GM12878 (cell line): Measurements from ENCODE around the gene CREBBP. TPM values are rescaled to one million over a fixed set of nuclear protein-coding genes. Genes with fewer than 3 reads are reported as not detected.
A peak's percentile ranks its signal among the peaks of the same experiment; 100 is the strongest.

Source experiments
- ATAC-seq: fragments of 200-7000 bp; cut with Tn5 transposase; 3 replicates; pipeline ENCODE4 v1.9.1; 2020; ENCODE audit warnings: mild to moderate bottlenecking, moderate library complexity
- BruUV-seq: library from RNA; stranded (reverse); fragments of 400-500 nt; replicated peaks from 2 replicates; lab custom pipeline; 2021; lab: Mats Ljungman, UMichigan
- CTCF ChIA-PET: fragments of 300-600 bp; sonication (Branson Sonifier 250); formaldehyde crosslinking; extraction: SDS; loops from one replicate; lab custom pipeline; 2021; ENCODE audit warnings: inconsistent platforms; lab: Yijun Ruan, JAX
- POLR2A ChIA-PET: fragments of 350-600 bp; formaldehyde crosslinking; extraction: SDS; loops from one replicate; lab custom pipeline; 2021; ENCODE audit warnings: inconsistent platforms; lab: Charles Lee
- RAD21 ChIA-PET: fragments of 300-600 bp; sonication (Branson Sonifier 250); formaldehyde crosslinking; loops from one replicate; lab custom pipeline; 2023; ENCODE audit warnings: antibody characterized with exemption; ENCODE audit not compliant: unreplicated experiment; lab: Charles Lee
- SMC1A ChIA-PET: fragments of 300-600 bp; sonication (Branson Sonifier 250); formaldehyde crosslinking; loops from one replicate; lab custom pipeline; 2023; ENCODE audit not compliant: unreplicated experiment, uncharacterized antibody; lab: Charles Lee
- DNase-seq: peaks from one replicate; pipeline ENCODE4 v3.0.0-alpha.2; 2011; ENCODE audit warnings: low read depth, low spot score
- FAIRE-seq: peaks from 3 replicates; lab custom pipeline; 2011; peaks lifted over from hg19 to GRCh38; lab: Jason Lieb, UNC
- H2AFZ ChIP-seq: 2 replicates; pipeline ENCODE4 v1.6.0; 2011; ENCODE audit warnings: low read depth, low read length, control low read depth; ENCODE audit not compliant: control insufficient read depth
- H3K27ac ChIP-seq: 2 replicates; pipeline ENCODE4 v1.5.1; 2011; ENCODE audit warnings: control low read depth; ENCODE audit not compliant: control insufficient read depth, insufficient read depth
- H3K27me3 ChIP-seq, 2 experiments: replicated peaks in 1 of 2; 2 replicates each; pipeline versions ENCODE4 v1.6.0 to v1.6.1; 2011; ENCODE audit warnings: low read length in 1 of 2; ENCODE audit not compliant: control insufficient read depth in 2 of 2, insufficient read depth in 2 of 2
- H3K36me3 ChIP-seq, 2 experiments: 2 replicates each; pipeline ENCODE4 v1.5.1; 2011; ENCODE audit warnings: low read length in 1 of 2; ENCODE audit not compliant: control insufficient read depth in 2 of 2, insufficient read depth in 2 of 2
- H3K4me1 ChIP-seq: 2 replicates; pipeline ENCODE4 v1.6.1; 2011; ENCODE audit warnings: mild to moderate bottlenecking, low read length, moderate library complexity, mixed read lengths; ENCODE audit not compliant: control insufficient read depth, insufficient read depth
- H3K4me2 ChIP-seq: 2 replicates; pipeline ENCODE4 v1.6.0; 2011; ENCODE audit warnings: control low read depth; ENCODE audit not compliant: control insufficient read depth, insufficient read depth
- H3K4me3 ChIP-seq: fragments of 200-600 bp; sonication (generic); 2 replicates; pipeline ENCODE4 v1.5.1; 2016
- H3K79me2 ChIP-seq: 2 replicates; pipeline ENCODE4 v1.6.0; 2011; ENCODE audit warnings: low read length; ENCODE audit not compliant: control insufficient read depth, insufficient read depth
- H3K9ac ChIP-seq: 2 replicates; pipeline ENCODE4 v1.8.0; 2011; ENCODE audit warnings: low read length, control low read depth, mixed read lengths; ENCODE audit not compliant: control insufficient read depth, insufficient read depth
- H3K9me3 ChIP-seq: replicated peaks from 3 replicates; pipeline ENCODE4 v1.5.1; 2011; ENCODE audit warnings: mild to moderate bottlenecking, low read length; ENCODE audit not compliant: control insufficient read depth, insufficient read depth
- H4K20me1 ChIP-seq: 2 replicates; pipeline ENCODE4 v1.6.0; 2011; ENCODE audit not compliant: control insufficient read depth, insufficient read depth
- ASH2L ChIP-seq: fragments of 300-600, 200-600 bp; sonication (generic); IDR thresholded peaks from 2 replicates; pipeline ENCODE4 v1.6.1; 2017; ENCODE audit warnings: low read depth, mild to moderate bottlenecking, borderline replicate concordance
- CBFB ChIP-seq: IDR thresholded peaks from 2 replicates; pipeline ENCODE4 v1.6.1; 2016; ENCODE audit warnings: antibody characterized with exemption, low read depth
- HDGF ChIP-seq: fragments of 450-650 bp; IDR thresholded peaks from 2 replicates; pipeline ENCODE4 v1.6.1; 2016; ENCODE audit warnings: antibody characterized with exemption
- RUNX3 ChIP-seq: IDR thresholded peaks from 2 replicates; pipeline ENCODE4 v1.6.1; 2012; ENCODE audit warnings: low read length, inconsistent platforms
- TARDBP ChIP-seq: IDR thresholded peaks from 2 replicates; pipeline ENCODE4 v1.6.1; 2016; ENCODE audit warnings: borderline replicate concordance
- ZBED1 ChIP-seq: IDR thresholded peaks from 2 replicates; pipeline ENCODE4 v1.6.1; 2016; ENCODE audit warnings: borderline replicate concordance
- ZNF24 ChIP-seq: fragments of 450-650 bp; IDR thresholded peaks from 2 replicates; pipeline ENCODE4 v1.6.1; 2017; ENCODE audit warnings: antibody characterized with exemption, mild to moderate bottlenecking
- ZZZ3 ChIP-seq: IDR thresholded peaks from 2 replicates; pipeline ENCODE4 v1.6.1; 2011; ENCODE audit warnings: low read depth; ENCODE audit not compliant: control insufficient read depth, insufficient read length
- WGBS: methylation state at CpG from one replicate; pipeline ENCODE4 v1.1.6; 2016; ENCODE audit warnings: low lambda C conversion rate; ENCODE audit not compliant: insufficient replicate concordance, insufficient coverage; ENCODE audit errors: missing lambda C conversion rate; 5-methylcytosine and 5-hydroxymethylcytosine counted together
- in situ Hi-C: fragments of 300-500 bp; cut with MboI; formaldehyde crosslinking; loops from 9 replicates; pipeline ENCODE4 v1.14.3; 2018; ENCODE audit warnings: mixed read lengths
- intact Hi-C: fragments of 100-400 bp; cut with micrococcal nuclease; formaldehyde crosslinking; loops from one replicate; pipeline ENCODE4 v1.14.2; 2022; ENCODE audit not compliant: unreplicated experiment
- polyA plus RNA-seq, 11 experiments: library from polyadenylated mRNA; depleted of rRNA in 4 of 11; unstranded in 6 of 11; stranded (reverse) in 5 of 11; fragments of >200 nt; fragmentation: Nextera tagmentation in 4 of 11; fragmentation: Illumina TruSeq in 1 of 11; extraction: Ambion mirVana in 4 of 11; extraction: Trizol in 1 of 11; gene quantifications; 1 replicate in 1 of 11; 2 replicates in 10 of 11; pipeline versions ENCODE4 v1.2.1 to v1.2.3, GENCODE V29; 2011 to 2016; ENCODE audit warnings: inconsistent platforms in 2 of 11, missing spikeins in 2 of 11, low read depth in 1 of 11
- total RNA-seq, 4 experiments: library from RNA; depleted of rRNA in 3 of 4; stranded (reverse); fragments of >200 nt in 3 of 4; fragmentation: Illumina TruSeq in 1 of 4; extraction: Trizol in 1 of 4; gene quantifications; 2 replicates each; pipeline versions ENCODE4 v1.2.1 to v1.2.3, GENCODE V29; 2013 to 2021

CREBBP gene
- total and polyA plus RNA-seq, 10 of the 15 experiments (the other 5 are each of a cell fraction or from before 2014, with no cell fraction given): 3.4 to 32.7 (median 7.9) TPM

GRCh38 chr16:3850544-3850899 is 30.0 kb downstream of the CREBBP start:
- Histone ChIP-seq H2AFZ (no peak overlapping the region), H3K27me3 (no peaks in the 10 kb centered on the region), H3K9me3 (no peaks in the 10 kb centered on the region), H3K36me3 (peaks cover 15 to 18% of the 10 kb centered on the region in 2 experiments), H3K9ac (no peak overlapping the region)
- DNase-seq (no peak), FAIRE-seq (no peak), ATAC-seq (no peak)
- WGBS: 98% methylated on average over 10 of the region's 10 CpGs
- RAD21 ChIA-PET: no interaction called here
- BruUV-seq: TSS peak; percentile 80
- CTCF ChIA-PET: interaction anchor here (0.7 kb wide), 1 partner anchor 1083 kb away, joined by 3 read pairs; no protein-coding TSS in a partner anchor
- intact Hi-C loops (no loop called here), in situ Hi-C loops (no loop called here)
- TF ChIP-seq HDGF: no peak
- no peak for TF ChIP-seq CBFB
- TF ChIP-seq TARDBP: no peak
- TF ChIP-seq, all 136 proteins: peak for 0
- Histone ChIP-seq H3K79me2 (peaks cover 50% of the 10 kb centered on the region), H3K27ac (no peak overlapping the region), H3K4me2 (no peak overlapping the region), H3K4me3 (no peak overlapping the region), H3K4me1 (peaks cover 7% of the 10 kb centered on the region), H4K20me1 (peaks cover 6% of the 10 kb centered on the region; the same call in 1 of the 2 replicates)
- ChIA-PET SMC1A (interaction anchor here (1.0 to 1.6 kb wide), 3 partner anchors 11 to 26 kb away, joined by 3 read pairs; no protein-coding TSS in a partner anchor), POLR2A (no interaction called here)

GRCh38 chr16:3849751-3850543 is 30.6 kb downstream of the CREBBP start:
- peaks cover 15 to 18% of the 10 kb centered on the region in 2 experiments for H3K36me3 ChIP-seq
- no peaks in the 10 kb centered on the region for H3K27me3 ChIP-seq
- FAIRE-seq (peak; percentile 57), ATAC-seq (no peak), DNase-seq (no peak)
- TF ChIP-seq ZNF24 (no peak), ZZZ3 (no peak), RUNX3 (peak; percentile 30; the same call in 1 of the 2 replicates), ASH2L (no peak), ZBED1 (no peak)
- H3K79me2 ChIP-seq: peaks cover 49% of the 10 kb centered on the region
- ChIA-PET RAD21 (no interaction called here), SMC1A (interaction anchor here (0.8 to 1.6 kb wide), 4 partner anchors 11 to 29 kb away, joined by 3 to 5 read pairs (median 3); no protein-coding TSS in a partner anchor), CTCF (interaction anchor here (0.6 to 0.9 kb wide), 2 partner anchors 26 to 90 kb away, joined by 3 to 4 read pairs; no protein-coding TSS in a partner anchor), POLR2A (no interaction called here)
- WGBS: 94% methylated on average over 19 of the region's 19 CpGs
- intact Hi-C loops (no loop called here), in situ Hi-C loops (no loop called here)
- H3K4me3 ChIP-seq: no peak overlapping the region
- BruUV-seq: no TSS peak
- peaks cover 6% of the 10 kb centered on the region; the same call in 1 of the 2 replicates for H4K20me1 ChIP-seq
- no peak overlapping the region for H3K27ac ChIP-seq
- H3K4me1 ChIP-seq: peaks cover 5% of the 10 kb centered on the region
- H3K9ac ChIP-seq: no peak overlapping the region
- H3K9me3 ChIP-seq: no peaks in the 10 kb centered on the region
- H2AFZ ChIP-seq: no peak overlapping the region
- H3K4me2 ChIP-seq: no peak overlapping the region
